GM19455 (cell line): ENCODE measurements around the gene KIF1A.

Source experiments
- ATAC-seq: cut with Tn5 transposase; IDR thresholded peaks from one replicate; pipeline ENCODE4 v1.9.1; 2021; ENCODE audit not compliant: unreplicated experiment

Gene KIF1A

DNA sequence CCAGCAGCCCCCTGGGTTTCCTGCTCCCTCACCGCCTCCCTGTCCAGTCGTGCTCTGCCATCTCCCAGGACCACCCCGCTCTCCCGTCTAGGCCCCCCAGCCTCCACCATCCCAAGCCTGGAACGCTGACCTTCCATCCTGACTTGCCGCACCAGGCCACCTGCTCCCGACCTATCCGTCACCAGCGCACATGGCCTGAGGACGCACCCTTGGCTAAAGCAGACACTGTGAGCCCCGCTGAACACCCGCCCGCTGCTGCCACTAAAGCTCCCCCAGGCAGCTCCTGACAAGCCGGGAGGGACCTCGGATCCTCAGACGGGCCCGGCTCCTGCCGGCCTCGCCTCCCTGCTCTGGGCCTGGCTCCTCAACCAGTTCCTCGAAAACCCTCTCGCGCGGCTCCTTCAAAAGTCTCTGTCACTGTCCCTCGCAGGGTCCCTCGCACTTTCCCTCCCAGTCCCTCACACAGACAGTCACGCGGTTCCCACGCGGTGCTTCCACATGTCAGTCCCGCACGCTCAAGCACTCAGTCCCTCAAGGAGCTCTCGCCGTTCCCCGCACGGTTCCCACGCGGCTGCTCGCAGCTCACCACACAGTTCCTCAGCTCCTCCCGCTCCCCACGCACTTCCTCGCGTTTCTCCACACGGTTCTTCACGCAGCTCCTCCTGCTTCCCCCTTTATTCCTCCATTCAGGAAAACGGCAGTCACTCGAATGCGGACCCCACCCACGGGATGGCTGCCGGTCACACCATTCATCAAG, 42.4 kb downstream of the KIF1A start:
- ATAC-seq, result no peak

DNA sequence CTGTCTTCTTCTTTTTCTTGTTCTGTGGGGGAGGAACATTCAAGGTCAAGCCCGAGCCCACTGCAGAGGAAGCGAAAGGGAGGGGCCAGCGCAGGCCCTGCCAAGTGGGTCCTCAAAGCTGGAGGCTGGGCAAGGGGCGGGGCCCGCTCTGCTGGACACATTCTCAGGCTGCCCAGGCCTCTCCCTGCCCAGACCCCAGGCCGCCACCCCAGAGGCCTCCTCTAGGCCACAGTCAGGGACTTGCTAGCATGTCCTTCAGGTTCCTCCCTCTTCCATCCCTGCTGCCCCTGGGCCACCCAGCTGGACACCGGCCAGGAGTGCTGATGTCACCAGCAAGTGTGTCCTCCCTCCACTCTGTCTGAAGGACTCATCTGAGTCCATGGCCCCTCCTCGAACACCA, 44.1 kb downstream of the KIF1A start:
- no peak for ATAC-seq

DNA sequence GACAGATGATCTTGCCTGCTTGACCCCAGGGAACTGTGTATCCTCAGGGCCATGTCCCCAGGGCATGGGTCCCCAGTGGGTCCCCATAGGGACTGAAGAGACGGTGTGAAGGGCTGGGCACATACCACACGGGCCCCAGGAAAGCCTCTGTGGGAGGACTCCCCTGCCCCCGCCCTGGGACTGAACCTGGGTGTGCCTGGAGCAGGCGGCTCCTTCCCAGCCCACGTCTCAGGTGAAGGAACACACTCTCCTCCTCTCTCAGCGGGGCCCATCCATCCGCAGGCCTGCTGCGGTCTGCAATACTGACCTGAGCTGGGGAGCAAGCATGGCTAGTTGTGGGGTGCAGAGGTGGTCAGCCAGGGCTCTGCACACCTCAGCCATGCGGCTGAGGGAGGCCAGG, 45.2 kb downstream of the KIF1A start:
- no peak for ATAC-seq

DNA sequence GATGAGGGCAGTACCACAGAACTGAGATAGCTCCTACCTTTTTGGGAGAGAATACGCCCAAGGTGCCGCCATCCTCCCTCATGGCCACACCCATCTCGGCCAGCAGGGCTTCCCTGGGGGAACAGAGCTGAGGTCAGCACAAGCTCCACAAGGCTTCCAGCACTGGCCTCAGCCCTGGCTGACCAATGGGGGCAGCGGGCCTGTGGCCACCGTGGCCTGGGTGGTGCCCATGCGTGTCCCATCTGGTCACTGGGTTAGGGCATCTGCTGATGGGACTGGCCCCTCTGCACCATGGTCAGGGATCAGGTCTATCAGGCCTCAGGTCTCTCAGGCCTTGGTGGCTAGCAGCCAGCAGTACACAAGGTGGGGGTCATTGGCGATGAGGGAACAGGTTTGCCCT, 50.9 kb downstream of the KIF1A start:
- ATAC-seq, result no peak

DNA sequence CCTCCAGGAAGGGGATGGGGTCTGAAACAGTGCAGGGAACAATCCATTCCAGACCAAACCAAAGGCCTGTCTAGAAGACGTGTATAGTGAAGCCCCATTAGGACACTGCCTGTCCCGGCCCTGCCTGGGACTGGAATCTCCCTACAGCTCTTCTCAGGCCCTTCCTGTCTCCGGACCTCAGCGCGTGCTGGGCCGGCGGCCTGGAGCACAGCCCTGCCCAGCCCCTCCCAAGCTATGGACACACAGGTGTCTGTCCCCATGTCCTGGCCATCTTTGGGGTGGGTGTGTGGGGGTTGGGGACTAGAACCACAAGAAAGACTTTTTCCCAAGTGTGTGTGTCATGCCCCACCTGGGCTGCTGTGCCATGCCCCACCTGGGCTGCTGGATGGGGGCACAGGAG, 51.8 kb downstream of the KIF1A start:
- ATAC-seq, result no peak

DNA sequence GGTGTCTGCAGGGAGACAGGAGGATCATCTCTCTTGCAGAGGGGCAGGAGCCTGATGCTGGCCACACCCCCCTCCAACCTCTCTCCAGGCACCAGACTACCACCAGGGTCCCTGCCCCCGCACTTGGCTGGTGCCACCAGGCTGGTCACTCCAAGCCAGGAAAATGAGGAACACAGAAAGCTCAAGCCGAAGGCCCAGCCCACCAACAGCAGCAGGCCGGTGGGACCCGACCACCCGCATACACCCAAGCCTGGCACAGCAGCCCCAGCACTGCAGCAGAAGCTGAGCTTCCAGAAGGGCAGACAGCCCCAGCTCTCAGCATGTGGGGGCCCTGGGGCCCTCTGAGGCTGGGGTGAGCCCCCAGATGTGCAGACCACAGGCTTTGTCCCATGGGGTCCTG, 52.7 kb downstream of the KIF1A start:
- no peak for ATAC-seq

DNA sequence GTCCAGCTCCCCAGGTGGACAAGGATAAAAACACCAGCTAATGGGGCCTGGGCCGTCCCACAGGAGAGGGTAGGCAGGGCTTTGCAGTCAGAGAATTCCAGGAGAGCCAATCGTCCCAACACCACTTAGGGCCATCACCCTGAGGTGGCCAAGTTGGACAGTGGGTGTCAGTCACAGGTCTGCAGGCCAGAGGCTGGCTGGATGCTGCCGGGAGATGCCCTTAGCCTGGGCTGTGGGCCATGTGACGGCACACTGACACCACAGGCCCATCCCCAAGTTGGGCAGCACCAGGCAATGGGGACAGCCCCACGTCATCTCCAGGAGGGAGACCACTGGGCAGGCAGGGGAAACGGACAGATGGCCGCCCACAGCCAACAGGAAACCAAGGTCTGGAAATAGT, 53.9 kb downstream of the KIF1A start:
- no peak for ATAC-seq

DNA sequence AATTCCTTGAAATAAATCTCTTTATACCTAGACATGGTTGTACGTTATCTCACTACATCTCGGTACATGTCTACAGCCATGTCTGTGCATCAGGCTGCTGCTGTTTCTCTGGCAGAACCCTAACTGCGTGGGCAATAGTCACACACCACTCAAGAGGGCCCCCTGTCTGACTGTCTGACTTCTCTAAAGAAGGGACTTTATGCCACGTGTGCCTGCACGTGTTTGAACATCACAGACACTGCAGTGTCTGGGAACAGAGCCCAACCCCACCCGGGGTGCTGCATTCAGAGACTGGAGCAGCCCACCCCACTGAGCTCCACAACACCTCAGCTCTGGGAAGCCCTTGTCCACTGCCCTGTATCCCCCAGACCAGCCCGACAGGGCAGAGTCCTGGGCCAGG, 55.0 kb downstream of the KIF1A start:
- ATAC-seq, result no peak

DNA sequence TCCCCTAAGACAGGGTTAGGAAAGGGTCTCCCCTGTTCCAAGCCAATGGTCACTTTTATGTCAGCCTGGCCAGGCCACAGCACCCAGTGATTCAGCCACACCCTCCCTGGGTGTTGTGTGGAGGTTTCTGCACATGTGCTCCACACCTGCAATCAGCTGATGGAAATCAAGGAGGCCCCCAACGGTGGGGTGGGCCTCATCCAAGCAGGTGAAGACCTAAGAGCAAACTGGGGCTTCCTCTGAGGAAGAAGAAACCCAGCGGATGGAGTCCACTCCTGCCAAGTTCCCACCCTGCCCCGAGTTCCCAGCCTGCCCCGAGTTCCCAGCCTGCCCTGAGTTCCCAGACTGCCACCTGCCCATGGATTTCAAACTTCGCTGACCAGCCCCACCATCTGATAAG, 55.4 kb downstream of the KIF1A start:
- ATAC-seq, result no peak

DNA sequence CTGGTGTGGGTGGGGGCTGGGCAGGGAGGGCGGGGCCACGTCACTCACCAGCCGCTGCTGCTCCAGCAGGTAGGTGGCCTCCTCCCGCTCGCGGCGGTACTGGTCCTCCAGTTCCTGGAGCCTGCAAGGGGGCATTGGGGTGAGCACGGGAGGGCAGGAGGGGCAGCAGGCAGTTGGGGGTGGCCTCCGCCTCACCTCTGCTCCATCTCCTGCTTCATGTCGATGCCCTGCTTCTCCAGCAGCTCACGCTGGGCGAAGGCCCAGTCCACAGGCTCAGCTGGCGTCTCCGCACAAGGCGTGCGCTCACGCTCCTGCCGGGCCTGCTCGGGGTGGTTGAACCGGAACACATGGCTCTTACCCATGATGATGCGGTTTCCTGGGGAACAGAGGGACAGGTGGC, 57.0 kb downstream of the KIF1A start:
- ATAC-seq, result no peak

DNA sequence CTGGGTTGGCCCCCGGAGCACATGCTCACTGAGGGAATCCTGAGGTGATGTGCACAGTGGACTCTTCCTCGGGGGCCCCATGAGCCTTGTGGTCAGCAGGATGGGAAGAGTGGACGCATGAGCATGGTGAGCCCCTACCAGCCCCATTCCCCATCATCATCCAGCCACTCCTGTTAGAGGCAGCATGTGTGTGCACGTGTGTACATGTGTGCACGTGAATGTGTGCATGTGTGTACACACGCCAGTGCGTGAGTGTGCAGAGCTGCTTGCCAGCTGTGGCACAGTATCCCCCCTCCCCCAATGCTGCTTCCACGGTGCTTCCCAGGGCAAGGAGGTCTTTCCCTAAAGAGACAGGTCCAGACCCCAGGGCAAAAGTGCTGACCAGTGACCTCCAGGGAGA, 57.8 kb downstream of the KIF1A start:
- ATAC-seq, result no peak

DNA sequence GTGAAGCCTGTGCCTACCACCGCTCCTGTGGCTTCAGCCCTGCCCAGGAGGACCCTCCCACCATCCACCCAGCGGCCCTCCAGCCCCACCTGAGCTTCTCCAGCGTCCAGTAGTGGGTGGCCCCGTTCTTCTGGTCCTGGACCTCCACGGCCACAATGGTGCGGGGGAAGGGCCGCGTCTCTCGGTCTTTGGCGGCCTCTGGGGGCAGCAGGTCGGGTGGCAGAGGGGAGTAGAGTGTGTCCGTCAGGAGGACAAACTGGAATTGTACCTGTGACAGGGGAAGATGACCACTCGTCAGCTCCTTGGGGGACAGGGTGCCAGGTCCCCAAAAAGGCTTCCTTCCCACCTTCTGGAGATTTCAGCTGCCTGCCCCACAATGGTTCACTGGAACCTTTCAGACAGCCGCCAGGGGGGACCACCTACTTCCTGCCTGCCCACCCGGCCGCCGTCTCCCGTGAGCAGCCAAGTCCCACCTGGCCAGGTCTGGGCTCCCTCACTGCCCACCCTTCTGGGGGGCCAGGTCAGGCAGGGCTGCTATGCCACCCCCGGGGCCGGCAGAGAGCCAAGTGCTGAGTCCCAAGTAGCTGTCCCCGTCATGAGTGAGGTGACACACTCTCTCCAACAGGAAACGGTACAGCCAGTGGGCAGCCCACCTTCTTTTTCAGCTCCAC, 59.3 kb downstream of the KIF1A start:
- no peak for ATAC-seq

DNA sequence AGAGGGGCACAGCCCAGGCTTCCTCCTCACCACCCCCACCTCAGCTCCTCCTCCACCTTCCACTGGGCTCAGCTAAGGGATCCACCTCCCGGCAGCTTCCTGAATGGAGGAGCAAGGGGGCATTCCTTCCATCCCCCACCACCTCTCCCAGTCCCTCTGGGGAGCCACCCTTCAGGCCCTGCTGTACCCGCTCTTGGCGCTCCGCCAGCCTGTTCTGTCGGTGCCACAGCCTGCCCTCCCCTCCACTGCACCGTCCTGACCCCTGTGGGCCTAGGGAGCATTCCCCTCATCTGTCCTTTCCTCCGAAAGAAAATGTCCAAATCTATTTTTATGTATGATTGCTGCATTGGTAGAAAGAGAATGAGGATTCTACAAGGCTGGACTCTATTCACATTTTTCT, 59.9 kb downstream of the KIF1A start:
- no peak for ATAC-seq

DNA sequence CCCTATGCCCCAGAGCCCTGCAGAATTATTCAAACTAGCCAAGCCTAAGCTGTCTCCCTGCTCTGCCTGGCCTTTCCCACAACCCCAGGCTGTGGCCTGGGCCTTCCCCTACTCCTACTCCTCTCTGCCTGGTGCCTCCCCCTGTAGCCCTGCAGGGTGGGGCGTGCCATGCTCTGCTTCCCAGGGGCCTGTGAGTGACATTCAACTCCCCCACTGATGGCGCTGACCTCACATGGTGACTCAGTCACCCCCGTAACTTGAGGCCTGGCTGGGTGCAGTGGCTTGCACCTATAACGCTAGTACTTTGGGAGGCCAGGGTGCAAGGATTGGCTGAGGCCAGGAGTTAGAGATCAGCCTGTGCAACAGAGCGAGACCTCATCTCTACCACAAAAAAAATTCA, 60.6 kb downstream of the KIF1A start:
- ATAC-seq, result no peak

DNA sequence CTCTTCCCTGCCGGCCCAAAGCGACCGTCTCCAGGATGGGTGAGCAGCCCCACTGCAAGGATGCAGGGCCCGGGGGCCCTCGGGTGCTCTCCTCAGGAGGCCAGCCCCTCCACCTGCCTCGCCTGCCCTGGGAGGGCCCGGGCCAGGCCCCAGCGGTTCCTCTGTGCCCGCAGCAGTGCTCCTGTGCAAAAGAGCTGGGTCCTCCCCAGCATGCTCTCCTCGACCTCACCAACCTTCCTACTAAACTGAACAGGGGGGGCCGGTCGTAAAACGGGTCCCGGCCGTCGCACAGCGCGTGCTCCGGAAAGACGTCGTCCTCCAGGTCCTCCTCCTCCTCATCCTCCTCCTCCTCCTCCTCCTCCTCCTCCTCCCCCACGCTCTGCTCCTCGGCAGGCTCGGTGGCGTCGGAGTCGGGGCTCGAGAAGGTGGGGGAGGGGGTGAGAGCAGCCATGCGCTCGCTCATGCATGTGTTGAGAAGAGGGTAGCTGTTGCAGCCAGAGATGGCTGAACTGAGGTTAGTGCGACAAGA, 62.9 kb downstream of the KIF1A start:
- ATAC-seq, result no peak

DNA sequence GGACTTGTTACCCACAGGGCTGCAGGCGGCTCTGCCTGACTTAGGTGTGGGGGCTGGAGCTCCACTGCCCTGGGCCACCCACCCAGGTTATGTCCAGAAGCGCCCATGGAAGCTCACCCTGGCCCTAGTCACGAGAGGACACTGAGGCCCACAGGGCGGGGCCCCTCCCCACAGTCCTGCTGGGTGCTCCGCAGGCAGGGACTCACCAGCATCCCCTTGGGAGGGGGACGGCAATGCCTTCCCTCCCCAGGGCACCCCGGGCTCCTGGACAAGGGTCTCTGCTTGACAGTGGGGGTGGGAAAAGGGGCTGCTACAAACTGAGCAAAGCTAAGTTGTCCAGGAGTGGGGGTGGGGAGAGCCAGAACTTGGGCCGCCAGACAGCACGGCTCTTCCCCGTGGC, 67.8 kb downstream of the KIF1A start:
- ATAC-seq, result no peak

DNA sequence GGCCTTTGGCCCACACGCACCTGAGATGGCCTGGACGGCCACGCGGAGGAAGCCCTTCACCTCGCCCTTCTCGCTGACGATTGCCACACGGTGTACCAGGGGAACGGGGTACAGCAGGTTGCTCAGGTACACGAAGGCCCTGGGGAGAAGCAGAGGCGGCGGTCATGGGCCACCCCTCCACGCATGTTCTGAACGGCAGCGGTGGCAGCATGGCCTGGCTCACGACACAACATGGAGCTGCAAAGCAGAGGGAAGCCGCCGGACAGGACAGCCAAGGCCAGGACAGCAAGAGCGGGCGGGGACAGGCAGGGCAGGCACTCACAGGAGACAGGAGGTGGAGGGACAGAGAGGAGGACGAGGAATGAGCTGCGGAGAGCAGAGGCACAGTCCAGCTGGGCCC, 69.6 kb downstream of the KIF1A start:
- ATAC-seq, result no peak

DNA sequence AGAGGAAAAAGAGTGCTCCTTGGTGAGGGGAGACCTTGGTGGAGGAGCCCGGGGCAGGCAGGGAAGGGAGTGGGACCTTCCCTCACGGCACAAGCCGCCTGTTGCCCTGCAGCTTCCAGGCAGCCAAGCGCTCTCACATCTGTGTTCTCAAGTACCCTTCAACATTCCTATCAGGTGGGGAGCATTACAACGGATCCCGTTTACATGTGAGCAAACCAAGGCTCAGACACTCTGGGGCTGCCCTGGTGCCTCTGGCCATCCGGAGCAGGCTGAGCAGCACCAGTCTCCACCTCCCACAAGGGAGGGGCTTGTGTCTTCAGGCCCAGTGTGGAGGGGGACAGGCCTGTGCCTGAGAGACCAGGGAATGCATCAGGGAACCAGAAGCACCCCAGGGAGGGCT, 70.5 kb downstream of the KIF1A start:
- no peak for ATAC-seq

DNA sequence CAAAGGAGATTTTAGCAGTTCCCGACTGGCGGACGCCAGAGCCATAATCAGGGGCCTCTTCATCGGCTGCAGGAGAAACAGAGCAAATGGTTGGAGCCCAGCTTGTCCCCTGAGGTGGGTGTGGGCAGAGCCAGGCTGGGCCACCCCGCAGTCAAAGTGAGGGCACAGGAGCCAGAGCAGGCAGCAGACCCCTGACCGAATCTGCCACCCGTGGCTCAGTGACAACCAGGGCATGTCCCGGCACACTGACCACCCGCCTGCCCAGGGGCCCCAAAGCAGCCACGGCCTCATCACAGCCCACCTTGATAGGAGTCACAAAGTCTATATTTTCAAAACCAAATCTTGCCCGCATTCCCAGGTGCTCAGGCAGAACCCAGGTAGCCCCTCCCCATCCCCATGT, 72.8 kb downstream of the KIF1A start:
- no peak for ATAC-seq

DNA sequence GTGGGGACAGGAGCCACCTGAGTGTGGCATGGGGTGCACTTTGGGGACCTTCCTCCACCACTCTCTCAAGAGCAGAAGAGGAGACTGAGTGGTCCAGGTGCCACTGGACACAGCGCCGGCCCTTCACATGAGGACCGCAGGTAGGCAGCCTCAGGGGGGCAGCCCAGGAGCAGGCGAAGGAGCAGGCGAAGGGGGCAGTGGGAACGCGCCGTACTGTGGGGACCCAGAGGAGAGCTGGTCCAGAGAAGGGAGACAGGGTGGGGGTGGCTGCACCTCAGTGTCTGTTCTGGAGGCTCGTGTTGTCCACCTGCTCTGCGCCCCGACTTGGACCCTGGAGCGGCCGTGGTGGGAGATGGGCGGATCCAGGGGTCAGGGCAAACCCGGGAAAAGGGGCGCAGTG, 73.3 kb downstream of the KIF1A start:
- ATAC-seq, result no peak

DNA sequence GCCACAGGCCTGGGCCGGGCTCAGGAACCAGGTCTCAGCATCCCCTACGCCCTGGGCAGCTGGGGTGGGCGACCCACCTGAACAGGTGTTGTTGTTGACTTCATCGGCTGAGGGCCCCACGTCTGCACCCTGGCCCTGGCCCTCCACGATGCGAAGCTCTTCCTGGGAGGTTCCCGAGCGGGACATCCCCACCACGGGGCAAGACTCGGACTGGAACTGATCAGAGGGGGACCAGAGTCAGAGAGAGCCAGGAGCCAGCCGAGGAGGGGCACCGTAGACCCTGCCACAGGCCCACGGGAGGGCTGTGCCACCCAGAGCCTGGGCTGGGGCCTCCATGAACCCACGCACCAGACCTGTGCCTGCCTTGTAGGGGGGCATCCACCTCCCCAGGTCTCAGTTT, 74.1 kb downstream of the KIF1A start:
- ATAC-seq, result no peak

DNA sequence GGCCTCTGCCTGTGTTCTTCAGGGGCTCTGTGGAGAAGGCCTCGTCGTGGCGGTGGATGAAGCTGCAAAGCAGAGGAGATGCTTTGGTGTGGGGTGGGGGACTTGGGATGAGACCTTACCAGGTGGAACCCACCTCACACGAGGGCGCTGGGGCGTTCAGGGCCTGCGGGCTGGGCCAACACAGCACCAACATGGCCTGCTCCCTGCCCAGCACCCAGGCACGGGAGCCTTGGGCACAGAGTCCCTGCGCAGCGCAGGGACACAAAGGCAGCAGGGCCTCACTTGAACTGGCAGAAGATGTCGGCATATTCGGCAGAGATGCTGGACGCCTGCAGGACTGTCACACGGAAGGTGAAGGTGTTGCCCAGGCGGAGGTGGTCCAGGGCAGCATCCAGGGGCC, 74.6 kb downstream of the KIF1A start:
- ATAC-seq, result no peak

DNA sequence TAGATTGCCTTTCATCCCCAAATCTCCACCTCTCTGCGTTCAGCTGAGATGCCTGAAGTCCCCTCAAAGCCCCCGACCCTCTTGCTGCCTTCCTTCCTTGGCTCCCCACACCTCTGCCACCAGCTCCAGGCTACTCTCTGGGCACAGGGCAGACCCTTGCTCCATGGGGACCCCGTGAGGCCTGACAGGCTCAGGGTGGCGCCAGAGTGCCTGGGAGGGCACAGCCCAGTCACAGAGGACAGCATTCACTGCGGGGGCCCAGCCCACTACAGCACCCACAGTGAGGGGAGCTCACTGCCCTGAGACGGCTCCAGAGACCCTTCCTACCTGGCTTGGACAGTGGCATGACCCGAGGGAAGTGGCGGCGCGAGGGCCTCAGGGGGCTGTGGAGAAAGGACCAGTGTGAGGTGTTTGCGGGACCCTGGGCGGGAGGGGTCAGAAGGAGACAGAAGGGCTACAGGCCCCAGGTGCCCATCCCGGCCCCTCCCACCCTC, 77.4 kb downstream of the KIF1A start:
- no peak for ATAC-seq
